HepG2 (cell line): Measurements from ENCODE around the gene CRK. TPM values are rescaled to one million over a fixed set of nuclear protein-coding genes. Genes with fewer than 3 reads are reported as not detected.

ENCODE experiments used
- BCL6 ChIP-seq: IDR thresholded peaks from 2 replicates; pipeline ENCODE4 v1.6.1; 2016; ENCODE audit warnings: missing genetic modification reagents, missing compliant biosample characterization
- DR1 ChIP-seq: sonication (generic); formaldehyde crosslinking; IDR thresholded peaks from 2 replicates; pipeline ENCODE4 v1.8.0; 2021; ENCODE audit warnings: mild to moderate bottlenecking, missing genetic modification reagents, inconsistent platforms
- GATA4 ChIP-seq: sonication (generic); IDR thresholded peaks from 2 replicates; pipeline ENCODE4 v1.6.1; 2016; ENCODE audit warnings: antibody characterized with exemption, low read depth, borderline replicate concordance
- HDAC6 ChIP-seq: fragments of 200-600 bp; sonication (generic); IDR thresholded peaks from 2 replicates; pipeline ENCODE4 v1.7.0; 2017; ENCODE audit warnings: mild to moderate bottlenecking, antibody characterized with exemption, low read length, low read depth
- HOXA5 ChIP-seq: sonication (generic); formaldehyde crosslinking; IDR thresholded peaks from 2 replicates; pipeline ENCODE4 v1.4.0; 2020; ENCODE audit warnings: missing genetic modification reagents
- HOXA9 ChIP-seq: sonication (generic); formaldehyde crosslinking; IDR thresholded peaks from 2 replicates; pipeline ENCODE4 v1.8.1; 2022; ENCODE audit warnings: missing genetic modification reagents, mild to moderate bottlenecking, moderate library complexity, borderline replicate concordance
- KAT2B ChIP-seq: fragments of 150-350 bp; IDR thresholded peaks from 2 replicates; pipeline ENCODE4 v1.6.1; 2014; ENCODE audit warnings: low read depth, low read length, borderline replicate concordance
- MED13 ChIP-seq: sonication (generic); formaldehyde crosslinking; IDR thresholded peaks from 2 replicates; pipeline ENCODE4 v1.5.0; 2020; ENCODE audit warnings: missing genetic modification reagents
- NCOA2 ChIP-seq: sonication (generic); formaldehyde crosslinking; IDR thresholded peaks from 2 replicates; pipeline ENCODE4 v1.8.0; 2022; ENCODE audit warnings: inconsistent platforms
- SCMH1 ChIP-seq: sonication (generic); formaldehyde crosslinking; IDR thresholded peaks from 2 replicates; pipeline ENCODE4 v1.9.0; 2021; ENCODE audit warnings: missing genetic modification reagents, mild to moderate bottlenecking, borderline replicate concordance
- SKI ChIP-seq: fragments of 450-650 bp; IDR thresholded peaks from one replicate; pipeline ENCODE4 v1.6.1; 2018; ENCODE audit warnings: mild to moderate bottlenecking; ENCODE audit not compliant: partially characterized antibody
- SMARCE1 ChIP-seq: fragments of 450-650 bp; IDR thresholded peaks from 2 replicates; pipeline ENCODE4 v1.6.1; 2017; ENCODE audit warnings: borderline replicate concordance
- TSC22D2 ChIP-seq: sonication (generic); formaldehyde crosslinking; IDR thresholded peaks from 2 replicates; pipeline ENCODE4 v1.5.1; 2020; ENCODE audit warnings: missing genetic modification reagents, mild to moderate bottlenecking, borderline replicate concordance
- YEATS2 ChIP-seq: sonication (generic); formaldehyde crosslinking; IDR thresholded peaks from 2 replicates; pipeline ENCODE4 v1.4.0; 2020; ENCODE audit warnings: missing genetic modification reagents, borderline replicate concordance
- ZFYVE20 ChIP-seq: sonication (generic); formaldehyde crosslinking; IDR thresholded peaks from 2 replicates; pipeline ENCODE4 v1.8.0; 2023; ENCODE audit warnings: low read depth, mild to moderate bottlenecking, moderate library complexity, missing genetic modification reagents, borderline replicate concordance
- ZNF263 ChIP-seq: sonication (generic); formaldehyde crosslinking; IDR thresholded peaks from 2 replicates; pipeline ENCODE4 v1.4.0; 2020; ENCODE audit warnings: missing genetic modification reagents
- ZNF616 ChIP-seq: sonication (generic); formaldehyde crosslinking; IDR thresholded peaks from 2 replicates; pipeline ENCODE4 v1.5.0; 2020; ENCODE audit warnings: low read depth, mild to moderate bottlenecking, missing genetic modification reagents
- ZNF746 ChIP-seq: sonication (generic); formaldehyde crosslinking; IDR thresholded peaks from 2 replicates; pipeline ENCODE4 v1.8.0; 2022; ENCODE audit warnings: mild to moderate bottlenecking, missing genetic modification reagents
- ZNF777 ChIP-seq: sonication (generic); formaldehyde crosslinking; IDR thresholded peaks from 2 replicates; pipeline ENCODE4 v1.4.0; 2020; ENCODE audit warnings: missing genetic modification reagents
- polyA plus RNA-seq, 8 experiments: library from polyadenylated mRNA; depleted of rRNA in 3 of 8; stranded (reverse) in 7 of 8; unstranded in 1 of 8; fragments of >200 nt; fragmentation: Illumina TruSeq in 4 of 8; extraction: Trizol in 4 of 8; gene quantifications; 2 replicates each; pipeline versions ENCODE4 v1.2.1 to v1.2.3, GENCODE V29; 2011 to 2016; ENCODE audit warnings: low read depth in 4 of 8, missing spikeins in 1 of 8, mixed read lengths in 1 of 8; ENCODE audit not compliant: insufficient read depth in 1 of 8
- total RNA-seq, 5 experiments: library from RNA; depleted of rRNA; stranded (reverse); fragments of >200 nt; fragmentation: Illumina TruSeq; extraction: Trizol; gene quantifications; 2 replicates each; pipeline ENCODE4 v1.2.3, GENCODE V29; 2016; ENCODE audit warnings: low read depth in 1 of 5
- TF ChIP-seq, protein P1 (sequence below): fragments of 450-650 bp; IDR thresholded peaks from 2 replicates; pipeline ENCODE4 v1.6.1; 2016
- TF ChIP-seq, protein P2 (sequence below): sonication (generic); formaldehyde crosslinking; IDR thresholded peaks from 2 replicates; pipeline ENCODE4 v1.5.0; 2020; ENCODE audit warnings: mild to moderate bottlenecking, missing genetic modification reagents, borderline replicate concordance

The CRK gene
- total and polyA plus RNA-seq, 2 of the 13 experiments (the other 11 are each of a cell fraction or from before 2014, with no cell fraction given) = 47.4 to 54.2 TPM

DNA sequence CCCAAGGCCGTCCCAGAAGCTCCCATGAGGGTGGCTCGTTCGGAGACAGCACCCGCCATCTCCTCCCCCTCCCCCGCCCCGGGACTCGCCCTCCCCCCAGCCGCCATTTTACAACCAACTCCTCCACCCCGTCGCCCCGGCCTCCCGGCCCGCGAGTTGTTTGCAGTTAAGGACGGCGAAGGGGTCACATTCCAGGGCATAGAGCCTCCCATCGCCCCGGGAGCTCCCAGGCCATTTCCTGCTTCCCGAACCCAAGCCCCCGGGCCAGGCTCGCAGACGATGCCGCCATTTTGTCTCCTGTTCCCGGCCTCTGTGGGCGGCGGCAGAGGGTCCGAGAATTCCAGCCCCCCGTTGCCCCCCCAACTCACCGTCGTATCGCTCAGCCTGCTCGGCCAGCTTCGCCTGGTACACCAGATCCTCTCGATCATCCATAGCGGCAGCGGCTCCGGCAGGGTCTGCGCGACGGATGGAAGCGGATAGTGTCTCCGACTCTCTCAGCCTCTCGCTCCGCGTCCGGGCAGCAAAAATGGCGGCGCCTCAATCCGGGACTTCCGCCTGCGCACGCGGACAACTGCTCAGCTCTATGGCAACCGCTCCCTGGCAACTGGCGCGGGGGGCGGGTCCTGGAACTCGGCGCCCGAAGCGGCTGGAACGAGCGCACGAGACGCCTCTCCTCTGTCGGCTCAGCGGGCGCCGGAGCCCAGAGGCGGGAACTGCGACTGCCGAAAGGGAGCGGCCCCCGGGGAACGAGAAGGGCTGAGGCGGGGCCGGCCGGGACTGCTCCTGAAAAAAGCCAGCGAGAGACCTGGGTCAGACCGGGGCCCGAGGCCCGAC lies 56.1 kb downstream of the CRK start, which contains the start of gene YWHAE (continued):
- TF ChIP-seq, protein P1, sequence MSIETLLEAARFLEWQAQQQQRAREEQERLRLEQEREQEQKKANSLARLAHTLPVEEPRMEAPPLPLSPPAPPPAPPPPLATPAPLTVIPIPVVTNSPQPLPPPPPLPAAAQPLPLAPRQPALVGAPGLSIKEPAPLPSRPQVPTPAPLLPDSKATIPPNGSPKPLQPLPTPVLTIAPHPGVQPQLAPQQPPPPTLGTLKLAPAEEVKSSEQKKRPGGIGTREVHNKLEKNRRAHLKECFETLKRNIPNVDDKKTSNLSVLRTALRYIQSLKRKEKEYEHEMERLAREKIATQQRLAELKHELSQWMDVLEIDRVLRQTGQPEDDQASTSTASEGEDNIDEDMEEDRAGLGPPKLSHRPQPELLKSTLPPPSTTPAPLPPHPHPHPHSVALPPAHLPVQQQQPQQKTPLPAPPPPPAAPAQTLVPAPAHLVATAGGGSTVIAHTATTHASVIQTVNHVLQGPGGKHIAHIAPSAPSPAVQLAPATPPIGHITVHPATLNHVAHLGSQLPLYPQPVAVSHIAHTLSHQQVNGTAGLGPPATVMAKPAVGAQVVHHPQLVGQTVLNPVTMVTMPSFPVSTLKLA = peak; percentile 78
- TF ChIP-seq MED13 = no peak
- 0 out of 2 replicates have a peak, but pooled peaks have one; percentile 58 for TF ChIP-seq TSC22D2 (CRISPR knock-in tag)
- peak; percentile 56; the same call in 1 of the 2 replicates for TF ChIP-seq ZNF746 (CRISPR knock-in tag)
- no peak for TF ChIP-seq HDAC6
- TF ChIP-seq GATA4 = 0 out of 2 replicates have a peak, but pooled peaks have one; percentile 19
- peak; percentile 95 for TF ChIP-seq YEATS2 (CRISPR knock-in tag)
- TF ChIP-seq BCL6 (CRISPR knock-in tag) = no peak
- no peak for TF ChIP-seq NCOA2 (CRISPR knock-in tag)
- no peak for TF ChIP-seq SMARCE1
- no peak for TF ChIP-seq ZNF777 (CRISPR knock-in tag)
- peak; percentile 60 for TF ChIP-seq SKI
- no peak for TF ChIP-seq HOXA9 (CRISPR knock-in tag)
- TF ChIP-seq SCMH1 (CRISPR knock-in tag) = no peak
- TF ChIP-seq DR1 (CRISPR knock-in tag) = peak; percentile 85
- TF ChIP-seq ZNF263 = no peak; the same call in 1 of the 2 replicates
- TF ChIP-seq, protein P2, sequence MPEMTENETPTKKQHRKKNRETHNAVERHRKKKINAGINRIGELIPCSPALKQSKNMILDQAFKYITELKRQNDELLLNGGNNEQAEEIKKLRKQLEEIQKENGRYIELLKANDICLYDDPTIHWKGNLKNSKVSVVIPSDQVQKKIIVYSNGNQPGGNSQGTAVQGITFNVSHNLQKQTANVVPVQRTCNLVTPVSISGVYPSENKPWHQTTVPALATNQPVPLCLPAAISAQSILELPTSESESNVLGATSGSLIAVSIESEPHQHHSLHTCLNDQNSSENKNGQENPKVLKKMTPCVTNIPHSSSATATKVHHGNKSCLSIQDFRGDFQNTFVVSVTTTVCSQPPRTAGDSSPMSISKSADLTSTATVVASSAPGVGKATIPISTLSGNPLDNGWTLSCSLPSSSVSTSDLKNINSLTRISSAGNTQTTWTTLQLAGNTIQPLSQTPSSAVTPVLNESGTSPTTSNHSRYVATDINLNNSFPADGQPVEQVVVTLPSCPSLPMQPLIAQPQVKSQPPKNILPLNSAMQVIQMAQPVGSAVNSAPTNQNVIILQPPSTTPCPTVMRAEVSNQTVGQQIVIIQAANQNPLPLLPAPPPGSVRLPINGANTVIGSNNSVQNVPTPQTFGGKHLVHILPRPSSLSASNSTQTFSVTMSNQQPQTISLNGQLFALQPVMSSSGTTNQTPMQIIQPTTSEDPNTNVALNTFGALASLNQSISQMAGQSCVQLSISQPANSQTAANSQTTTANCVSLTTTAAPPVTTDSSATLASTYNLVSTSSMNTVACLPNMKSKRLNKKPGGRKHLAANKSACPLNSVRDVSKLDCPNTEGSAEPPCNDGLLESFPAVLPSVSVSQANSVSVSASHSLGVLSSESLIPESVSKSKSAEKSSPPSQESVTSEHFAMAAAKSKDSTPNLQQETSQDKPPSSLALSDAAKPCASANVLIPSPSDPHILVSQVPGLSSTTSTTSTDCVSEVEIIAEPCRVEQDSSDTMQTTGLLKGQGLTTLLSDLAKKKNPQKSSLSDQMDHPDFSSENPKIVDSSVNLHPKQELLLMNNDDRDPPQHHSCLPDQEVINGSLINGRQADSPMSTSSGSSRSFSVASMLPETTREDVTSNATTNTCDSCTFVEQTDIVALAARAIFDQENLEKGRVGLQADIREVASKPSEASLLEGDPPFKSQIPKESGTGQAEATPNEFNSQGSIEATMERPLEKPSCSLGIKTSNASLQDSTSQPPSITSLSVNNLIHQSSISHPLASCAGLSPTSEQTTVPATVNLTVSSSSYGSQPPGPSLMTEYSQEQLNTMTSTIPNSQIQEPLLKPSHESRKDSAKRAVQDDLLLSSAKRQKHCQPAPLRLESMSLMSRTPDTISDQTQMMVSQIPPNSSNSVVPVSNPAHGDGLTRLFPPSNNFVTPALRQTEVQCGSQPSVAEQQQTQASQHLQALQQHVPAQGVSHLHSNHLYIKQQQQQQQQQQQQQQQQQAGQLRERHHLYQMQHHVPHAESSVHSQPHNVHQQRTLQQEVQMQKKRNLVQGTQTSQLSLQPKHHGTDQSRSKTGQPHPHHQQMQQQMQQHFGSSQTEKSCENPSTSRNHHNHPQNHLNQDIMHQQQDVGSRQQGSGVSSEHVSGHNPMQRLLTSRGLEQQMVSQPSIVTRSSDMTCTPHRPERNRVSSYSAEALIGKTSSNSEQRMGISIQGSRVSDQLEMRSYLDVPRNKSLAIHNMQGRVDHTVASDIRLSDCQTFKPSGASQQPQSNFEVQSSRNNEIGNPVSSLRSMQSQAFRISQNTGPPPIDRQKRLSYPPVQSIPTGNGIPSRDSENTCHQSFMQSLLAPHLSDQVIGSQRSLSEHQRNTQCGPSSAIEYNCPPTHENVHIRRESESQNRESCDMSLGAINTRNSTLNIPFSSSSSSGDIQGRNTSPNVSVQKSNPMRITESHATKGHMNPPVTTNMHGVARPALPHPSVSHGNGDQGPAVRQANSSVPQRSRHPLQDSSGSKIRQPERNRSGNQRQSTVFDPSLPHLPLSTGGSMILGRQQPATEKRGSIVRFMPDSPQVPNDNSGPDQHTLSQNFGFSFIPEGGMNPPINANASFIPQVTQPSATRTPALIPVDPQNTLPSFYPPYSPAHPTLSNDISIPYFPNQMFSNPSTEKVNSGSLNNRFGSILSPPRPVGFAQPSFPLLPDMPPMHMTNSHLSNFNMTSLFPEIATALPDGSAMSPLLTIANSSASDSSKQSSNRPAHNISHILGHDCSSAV (CRISPR knock-in tag) = no peak
- TF ChIP-seq ZFYVE20 (CRISPR knock-in tag) = no peak
- TF ChIP-seq KAT2B = no peak
- 0 out of 2 replicates have a peak, but pooled peaks have one; percentile 66 for TF ChIP-seq HOXA5
- TF ChIP-seq ZNF616 = no peak
